CD4-positive, alpha-beta T cell treated with Interleukin-2 at 100 ng/mL for 4 hours (primary cell): Measurements from ENCODE around the gene LPGAT1.

Experiments used
- DNase-seq: peaks from one replicate; pipeline ENCODE4 v3.0.0-alpha.2; 2020; ENCODE audit warnings: low spot score

Gene LPGAT1

DNA sequence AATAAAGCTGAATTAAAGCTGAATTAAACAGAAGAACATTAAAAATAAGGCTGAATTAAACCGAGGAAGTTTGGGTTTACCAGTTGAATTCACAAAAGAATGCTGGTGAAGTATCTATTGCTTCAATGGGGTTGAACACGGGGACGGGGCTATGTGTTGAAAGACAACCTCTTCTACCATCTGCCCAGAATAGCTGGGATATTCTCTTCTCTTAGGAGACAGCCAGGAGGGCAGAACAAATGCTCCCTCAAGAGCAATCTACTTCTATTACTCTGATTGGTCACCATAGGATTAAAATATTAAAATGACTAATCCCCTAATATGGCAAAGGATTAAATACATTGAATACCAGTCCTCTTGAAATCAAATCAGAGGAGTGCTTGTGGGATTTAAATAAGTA is 68.4 kb downstream of the LPGAT1 start:
- DNase-seq = no peak

DNA sequence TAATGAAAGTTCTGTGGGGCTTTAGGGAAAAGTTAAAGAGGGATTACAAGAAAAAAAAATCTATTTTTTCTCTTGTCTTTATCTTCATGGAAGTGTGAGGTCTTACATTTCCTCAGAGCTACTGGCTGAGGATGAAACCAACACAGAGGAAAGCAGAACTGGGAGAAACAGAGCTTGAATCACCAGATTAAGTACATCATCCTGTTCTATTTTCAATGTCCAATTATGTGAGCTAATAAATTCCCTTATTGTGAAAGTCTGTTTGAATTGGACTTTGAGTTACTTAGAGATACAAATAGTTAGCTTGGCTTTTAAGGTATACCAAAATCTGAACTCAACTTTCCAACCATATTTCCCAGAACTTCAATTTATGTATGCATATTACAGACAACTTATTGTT is 69.2 kb downstream of the LPGAT1 start:
- no peak for DNase-seq

DNA sequence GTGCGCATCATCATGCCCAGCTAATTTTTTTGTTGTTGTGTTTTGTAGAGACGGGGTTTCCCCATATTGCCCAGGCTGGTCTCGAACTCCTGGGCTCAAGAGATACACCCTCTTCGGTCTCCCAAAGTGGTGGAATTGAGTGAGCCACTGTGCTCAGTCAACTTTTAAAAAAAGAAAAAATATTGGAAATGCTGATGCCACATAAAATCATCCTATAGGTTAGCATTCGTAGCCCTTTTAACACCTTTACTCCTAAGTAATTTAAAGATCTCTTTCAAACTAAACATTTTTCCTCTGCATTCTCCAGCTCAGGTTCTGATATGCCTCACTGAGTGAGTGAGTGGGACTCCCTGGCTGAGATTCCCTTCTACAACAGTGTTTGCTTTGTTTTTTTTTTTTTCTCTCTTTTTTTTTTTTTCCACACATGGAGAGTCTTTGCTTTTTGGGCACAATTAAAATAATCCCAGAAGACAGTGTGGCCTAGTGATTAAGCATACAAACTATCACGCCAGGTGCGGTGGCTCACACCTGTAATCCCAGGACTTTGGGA is 74.0 kb downstream of the LPGAT1 start:
- no peak for DNase-seq

DNA sequence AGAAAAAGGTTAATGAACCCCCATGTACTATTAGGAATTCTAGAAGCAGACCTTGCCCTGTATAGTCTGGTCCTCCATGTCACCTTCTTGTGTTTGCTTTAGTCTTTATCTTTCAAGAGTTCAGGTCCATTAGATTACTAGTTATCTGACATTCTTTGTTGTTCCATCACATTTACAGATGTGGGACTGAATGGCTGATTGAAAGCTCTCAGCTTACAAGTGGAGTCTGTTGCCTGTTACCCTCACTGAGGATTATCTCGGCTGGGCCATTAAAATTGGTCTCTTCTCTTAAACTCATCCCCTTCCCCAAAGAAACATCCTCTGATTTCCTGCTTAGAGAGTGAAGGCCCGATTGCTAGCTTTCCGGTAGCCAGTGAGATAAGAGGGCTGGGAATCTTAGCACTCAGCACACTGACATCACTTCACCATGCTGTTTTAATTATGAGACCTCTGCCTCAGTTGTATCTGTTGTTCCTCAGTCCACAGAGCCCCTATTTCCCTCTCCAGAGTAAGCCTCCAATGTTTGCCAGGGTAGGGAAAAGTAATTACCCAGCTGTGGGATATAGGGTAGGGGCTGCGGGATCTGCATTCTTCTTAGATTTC is 76.8 kb downstream of the LPGAT1 start:
- no peak for DNase-seq

DNA sequence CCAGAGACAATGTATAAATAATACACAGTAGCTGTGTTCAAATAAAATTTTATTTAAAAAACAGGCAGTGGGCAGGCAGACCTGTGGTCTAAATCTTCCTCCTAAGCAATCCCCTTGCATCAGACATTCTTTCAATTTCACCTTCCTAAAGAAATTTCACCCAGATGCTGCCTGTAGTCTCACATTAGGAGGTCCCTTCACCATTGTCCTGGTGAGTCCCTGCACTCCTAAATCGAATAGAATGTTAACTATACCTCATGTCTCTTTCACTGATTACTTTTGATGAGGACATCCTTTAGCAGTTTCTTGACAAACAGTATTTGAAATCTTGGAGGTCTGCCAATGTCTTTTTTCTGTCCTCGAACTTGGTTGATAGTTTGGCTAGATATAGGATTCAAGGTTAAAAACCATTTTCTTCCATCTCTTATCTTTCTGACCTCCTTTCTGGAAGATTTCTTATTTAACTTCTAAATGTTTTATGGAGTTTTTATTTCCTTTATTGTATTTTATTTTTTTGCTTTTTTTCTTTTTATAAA is 77.5 kb downstream of the LPGAT1 start:
- DNase-seq = no peak

DNA sequence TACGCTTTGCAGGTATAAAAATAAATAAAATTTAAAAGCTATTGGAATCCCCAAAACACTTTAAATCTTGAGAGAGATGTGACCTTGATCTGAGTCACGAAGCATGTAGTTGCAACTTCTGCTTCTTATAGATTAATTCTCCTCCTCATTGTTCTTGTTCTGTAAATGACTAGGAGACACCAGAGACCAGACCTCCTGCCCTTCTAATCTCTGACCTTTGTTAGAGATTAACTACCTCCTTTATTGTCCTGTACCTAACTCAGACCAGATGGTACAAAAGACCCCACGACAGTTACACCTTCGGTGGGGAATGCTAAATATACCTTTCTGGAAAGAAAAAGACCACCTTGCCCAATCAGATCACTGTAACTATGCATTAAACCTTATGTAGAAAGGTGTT is 78.2 kb downstream of the LPGAT1 start:
- DNase-seq = no peak

DNA sequence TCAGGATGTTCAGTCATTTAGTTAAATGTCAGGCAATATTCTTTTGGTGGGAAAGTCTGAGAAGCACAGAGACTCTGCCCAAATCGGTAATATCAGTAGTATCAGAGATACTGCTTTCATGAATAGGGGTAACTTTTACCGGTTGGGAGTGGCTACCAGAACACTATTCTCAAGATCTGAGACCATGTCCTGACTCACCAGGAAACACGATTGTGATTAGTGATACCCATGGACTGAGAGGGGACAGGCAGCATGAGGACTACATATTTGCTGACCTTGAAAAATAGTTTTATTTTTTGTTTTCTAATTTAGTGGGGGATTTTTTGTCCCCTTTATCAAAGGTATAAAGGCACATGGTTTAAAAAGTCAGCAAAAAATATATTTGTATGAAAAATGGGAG is 79.1 kb downstream of the LPGAT1 start:
- DNase-seq = no peak

DNA sequence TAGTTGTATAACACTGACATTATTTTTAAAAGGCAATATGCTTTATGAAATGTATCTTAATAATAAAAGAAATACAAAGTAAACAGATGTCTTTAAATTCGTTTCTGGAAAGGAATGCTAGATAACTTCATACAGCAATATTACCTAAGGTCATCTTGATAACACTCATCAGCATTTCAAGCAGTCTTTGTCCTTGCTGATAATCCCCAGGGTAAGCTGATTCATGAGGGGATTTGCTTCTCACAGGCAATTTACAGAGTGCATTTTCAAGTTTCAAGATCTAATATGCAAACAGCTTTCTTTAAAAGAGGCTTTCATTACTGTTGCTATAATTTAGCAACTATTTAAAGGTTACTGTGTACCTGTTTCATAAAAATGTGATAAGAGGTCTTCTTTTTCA is 80.0 kb downstream of the LPGAT1 start:
- DNase-seq = no peak

DNA sequence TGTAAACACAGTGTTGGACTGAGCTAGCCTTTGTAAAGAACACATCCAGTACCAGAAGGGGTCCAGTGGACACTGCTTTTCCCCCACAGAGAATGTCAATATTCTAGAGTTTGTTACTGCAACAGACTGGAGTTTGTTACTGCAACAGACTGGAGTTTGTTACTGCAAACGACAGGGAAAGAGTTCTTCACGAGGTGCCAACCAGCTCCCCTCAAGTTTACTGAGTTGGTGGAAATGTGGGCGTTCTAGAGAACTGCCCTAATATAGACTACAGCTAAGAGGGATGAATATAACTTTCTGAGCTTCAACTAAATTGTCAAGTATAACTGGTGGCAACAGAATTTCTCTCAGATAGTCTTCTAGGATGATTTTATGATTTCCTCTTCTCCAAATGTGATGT is 81.3 kb downstream of the LPGAT1 start:
- DNase-seq = no peak

DNA sequence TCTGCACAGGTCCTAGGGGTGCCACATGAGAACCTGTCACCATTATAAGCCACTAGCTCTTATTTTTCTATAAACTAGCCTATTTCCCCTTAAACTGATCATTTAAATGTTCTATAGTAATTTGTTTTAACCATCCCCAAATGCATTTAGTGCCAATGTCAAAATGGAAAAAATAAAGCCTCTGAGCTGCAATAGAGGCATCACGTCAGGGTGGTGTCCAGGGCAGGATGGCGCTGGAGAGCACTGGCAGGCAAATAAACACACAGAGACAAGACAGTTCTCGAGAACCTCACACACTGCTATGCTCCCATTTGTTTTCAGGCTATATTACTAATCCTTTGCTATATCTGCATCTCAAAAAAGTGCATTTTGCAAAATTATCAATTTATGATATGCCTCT is 81.8 kb downstream of the LPGAT1 start:
- DNase-seq = no peak

DNA sequence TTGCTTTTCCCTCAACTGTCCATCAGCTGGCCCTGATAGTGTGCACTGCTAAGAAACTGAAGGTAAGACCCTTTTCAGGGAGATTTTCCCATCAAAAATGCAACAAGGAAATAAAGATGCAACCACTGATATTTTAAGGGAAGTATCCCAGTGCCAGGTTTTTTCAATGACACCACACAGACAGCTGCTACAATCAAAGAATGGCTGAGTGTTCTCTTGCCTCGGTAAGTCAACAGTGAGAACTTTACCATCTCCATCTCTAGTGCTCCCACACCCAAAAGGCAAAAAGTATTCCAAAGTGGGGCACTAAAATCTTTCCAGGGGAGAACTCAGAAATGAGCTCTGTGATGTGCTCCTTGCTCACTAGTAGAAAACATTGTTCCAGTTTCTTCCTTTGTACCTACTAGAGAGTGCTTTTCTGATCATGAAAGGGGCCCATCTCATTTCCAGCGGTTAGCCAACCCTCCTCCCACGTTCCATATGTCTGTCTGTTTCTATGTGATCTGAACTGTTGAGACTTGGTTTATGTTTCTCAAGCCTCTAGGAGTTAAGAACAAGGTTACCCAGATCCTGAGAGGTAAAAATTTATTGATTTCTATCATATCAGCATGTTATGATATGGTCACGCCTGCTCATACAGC is 87.6 kb downstream of the LPGAT1 start:
- no peak for DNase-seq

DNA sequence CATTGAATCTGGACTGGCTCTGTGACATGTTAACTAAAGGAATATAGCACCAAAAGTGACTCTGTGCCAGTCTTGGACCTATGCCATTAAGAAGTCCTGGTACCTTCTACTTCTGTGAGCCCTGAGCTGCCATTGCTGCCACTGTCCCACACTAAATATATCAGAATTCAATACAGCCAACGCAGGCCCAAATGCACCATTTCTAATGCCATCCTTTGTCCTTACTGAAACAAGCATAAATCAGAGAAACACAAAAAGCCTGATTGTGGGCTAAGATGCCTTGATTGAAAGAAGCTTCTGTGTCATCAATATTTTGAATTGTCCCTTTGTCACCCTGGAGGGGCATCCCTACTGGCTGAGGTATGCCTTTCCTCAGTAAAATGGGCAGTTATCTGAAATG is 88.3 kb downstream of the LPGAT1 start:
- DNase-seq = no peak

DNA sequence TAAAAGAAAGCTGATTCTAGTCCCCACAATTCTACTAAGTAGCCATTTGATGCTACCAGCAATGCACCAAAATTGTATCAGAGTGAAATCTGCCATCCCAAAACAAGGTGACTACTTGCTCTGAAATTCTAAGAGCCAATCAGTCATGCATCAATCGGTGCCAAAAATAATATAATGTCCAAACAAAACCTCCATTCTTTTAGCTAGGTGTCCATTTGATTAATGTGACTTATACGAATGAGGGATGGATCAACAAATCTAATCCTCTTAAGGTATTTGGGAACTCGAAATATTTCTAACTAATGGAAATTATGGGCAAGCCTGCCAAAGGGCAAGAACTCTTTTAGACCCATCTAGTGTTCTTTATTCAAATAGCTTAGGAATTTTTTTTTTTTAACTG is 88.8 kb downstream of the LPGAT1 start:
- no peak for DNase-seq

DNA sequence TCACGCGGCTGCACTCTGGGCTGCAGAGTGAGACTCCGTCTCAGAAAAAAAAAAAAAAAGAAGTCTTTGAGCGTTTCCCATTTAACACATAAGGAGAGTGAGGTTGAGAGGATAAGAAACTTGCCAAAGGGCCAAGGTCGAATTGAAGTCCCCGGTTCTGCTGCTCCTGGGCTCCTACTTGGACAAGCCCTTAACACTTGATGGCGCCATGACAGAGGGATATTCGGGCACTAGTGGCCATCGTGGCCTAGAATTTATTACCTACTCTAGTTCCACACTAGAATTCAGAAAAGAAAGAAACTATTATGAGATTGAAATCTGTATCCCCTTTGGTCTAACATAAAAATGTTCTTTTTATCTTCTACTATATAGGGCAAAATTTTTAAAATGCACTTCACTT is 89.4 kb downstream of the LPGAT1 start:
- no peak for DNase-seq

DNA sequence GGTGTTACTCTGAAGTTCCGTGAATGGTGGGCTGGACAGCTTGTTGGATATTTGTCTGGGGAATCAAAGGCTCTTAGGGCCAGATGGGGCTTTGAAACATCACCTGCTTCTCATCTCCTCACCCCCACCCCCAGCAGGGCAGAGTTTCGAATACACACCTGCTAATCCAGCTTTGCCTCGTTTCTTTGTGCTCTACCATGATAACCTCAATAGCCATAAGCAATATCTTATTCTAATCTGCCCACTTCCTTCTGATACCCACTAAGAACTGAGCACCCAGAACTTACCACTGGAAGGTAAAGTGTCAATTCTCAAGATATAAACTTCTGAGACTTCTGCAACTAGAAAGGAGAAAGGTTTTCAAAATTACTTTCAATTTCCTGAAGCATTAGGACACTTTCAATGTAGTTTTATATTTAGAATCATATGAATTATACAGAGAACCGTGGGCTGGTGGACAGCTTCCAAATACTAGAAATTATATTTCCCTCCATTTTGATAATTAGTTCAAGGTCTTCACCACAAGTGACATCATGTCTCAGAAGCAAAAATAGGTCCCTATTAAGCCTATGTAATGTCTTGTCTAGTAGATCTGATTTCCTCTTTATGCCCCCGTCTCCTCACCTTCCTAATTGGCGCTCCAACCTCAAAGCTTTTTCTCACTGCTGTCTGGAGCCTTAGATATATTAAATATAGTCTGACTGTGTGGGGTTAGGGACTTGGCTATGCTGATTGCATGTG is 90.7 kb downstream of the LPGAT1 start:
- DNase-seq = peak; percentile 20

DNA sequence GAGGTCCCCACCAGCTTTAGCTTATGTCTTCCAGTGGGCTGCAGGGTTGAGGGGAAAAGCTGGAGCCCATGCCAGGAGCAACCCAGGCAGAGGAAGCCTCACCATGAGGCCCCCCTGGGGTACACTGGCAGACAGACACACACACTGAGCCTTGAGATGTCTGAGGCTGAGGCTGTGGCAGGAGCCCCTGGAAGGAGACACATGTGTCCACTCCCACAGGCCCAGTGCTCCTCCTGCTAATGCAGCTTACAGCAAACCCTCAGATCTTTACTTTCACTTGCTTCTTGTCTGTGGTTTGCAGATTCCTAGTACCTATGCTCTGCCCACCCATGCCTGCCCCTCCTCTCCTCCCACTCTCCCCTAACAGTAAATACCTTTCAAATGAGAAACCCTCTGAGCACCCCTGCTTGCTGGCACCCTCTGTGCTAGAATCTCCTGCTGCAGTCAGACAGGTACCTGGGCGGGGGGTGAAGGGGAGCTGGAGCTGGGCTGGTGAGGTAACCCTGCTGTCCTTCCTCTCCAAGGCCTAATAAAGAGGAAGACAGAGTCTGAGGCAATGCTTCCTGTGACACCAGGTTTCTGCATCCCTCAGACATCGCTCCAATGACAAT is 91.8 kb downstream of the LPGAT1 start:
- peak; percentile 30 for DNase-seq

DNA sequence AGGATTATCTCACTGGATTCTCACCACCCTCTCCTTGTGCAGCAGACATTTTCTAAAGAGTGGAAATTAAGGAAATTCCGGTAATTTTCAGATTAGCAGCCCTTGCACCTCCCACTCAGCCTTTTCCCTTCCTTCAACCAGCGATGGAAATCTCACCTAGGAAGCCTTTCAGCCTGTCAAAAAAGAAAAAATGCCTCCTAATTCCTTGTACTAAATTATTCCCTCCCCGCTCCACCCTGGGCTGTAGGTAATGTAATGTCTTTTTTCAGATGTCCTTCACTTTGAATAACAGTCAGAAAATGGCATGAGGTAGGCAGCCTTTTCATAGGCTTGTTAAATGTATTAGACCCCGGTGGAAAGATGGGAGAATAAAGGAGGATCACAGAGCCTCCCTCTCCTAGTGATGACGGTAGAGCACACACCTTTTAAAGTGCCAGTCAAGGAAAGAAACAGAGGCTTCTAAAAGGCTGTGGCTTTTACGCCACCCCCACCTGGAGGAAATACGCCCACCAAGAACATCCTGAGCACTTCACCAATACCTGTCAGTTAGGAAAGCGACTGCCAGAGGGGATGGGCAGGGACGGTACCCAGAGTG is 92.4 kb downstream of the LPGAT1 start:
- no peak for DNase-seq

DNA sequence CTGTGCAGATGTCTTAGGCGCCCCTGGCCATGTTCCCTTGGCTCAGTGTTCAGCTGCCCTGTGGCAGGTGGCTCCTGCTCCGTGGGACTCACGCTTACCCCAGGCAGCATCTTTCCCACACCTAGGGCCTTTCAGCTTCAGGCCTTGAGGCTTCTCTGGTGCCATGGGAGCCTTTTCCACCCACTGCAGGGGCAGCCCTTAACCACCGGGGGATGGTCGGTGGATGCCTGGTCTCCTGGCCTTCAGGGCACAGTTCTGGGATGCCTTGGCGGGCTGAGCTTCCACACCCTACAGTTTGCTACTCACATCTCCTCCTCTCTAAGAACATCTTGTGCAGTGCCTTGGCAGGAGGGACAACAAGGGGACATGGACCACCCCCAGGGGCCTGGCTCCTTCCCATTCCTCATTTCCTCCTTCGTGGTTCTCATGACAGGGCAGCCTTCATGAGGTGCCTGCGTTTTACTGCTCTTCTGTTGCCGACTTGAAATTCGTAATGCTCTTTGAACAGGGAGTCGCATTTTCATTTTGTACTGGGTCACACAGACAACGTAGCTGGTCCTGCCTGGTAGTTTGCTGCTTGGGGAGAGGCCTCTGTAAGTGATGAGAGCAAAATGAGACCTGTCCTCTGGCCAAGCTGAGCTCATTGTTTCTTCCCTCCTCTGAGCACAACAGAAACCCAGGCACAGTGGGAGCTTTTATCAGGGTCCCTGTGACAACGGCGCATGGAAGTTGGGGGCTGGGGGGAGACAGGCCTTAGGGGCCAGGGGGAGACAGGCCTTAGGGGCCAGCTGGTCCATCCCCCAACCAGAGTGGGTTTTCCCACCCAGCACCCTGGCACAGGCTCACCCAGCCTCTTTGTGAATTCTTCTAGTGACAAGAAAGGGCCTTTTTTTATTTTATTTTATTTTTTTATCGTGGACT is 93.2 kb downstream of the LPGAT1 start:
- no peak for DNase-seq

DNA sequence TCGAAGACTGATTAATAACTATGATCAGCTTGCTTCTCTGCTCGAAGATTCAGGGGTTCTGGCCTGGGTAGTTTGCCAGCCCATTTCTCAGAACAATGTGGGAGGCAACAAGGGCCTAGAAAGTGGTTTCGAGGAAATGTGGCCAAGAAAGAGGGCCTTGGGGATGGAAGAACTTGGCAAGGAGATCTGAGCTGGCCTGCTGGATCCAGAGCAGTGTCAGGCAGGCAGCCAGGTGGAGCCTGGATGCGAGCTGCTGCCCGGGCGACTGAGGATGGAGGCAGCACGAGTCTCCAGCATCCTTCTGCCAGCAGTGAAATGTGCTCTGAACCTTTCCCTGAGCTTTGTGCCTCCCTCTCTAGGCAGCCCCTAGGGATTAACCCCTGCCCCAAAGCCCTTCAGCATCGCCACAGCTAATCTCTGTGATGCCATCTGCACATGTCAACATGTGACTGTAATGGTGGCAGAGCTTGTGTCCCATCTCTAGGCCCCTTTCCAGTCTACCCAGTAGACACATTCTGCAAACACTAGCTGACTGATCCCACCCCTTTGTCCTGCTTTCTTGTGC is 94.1 kb downstream of the LPGAT1 start:
- no peak for DNase-seq

DNA sequence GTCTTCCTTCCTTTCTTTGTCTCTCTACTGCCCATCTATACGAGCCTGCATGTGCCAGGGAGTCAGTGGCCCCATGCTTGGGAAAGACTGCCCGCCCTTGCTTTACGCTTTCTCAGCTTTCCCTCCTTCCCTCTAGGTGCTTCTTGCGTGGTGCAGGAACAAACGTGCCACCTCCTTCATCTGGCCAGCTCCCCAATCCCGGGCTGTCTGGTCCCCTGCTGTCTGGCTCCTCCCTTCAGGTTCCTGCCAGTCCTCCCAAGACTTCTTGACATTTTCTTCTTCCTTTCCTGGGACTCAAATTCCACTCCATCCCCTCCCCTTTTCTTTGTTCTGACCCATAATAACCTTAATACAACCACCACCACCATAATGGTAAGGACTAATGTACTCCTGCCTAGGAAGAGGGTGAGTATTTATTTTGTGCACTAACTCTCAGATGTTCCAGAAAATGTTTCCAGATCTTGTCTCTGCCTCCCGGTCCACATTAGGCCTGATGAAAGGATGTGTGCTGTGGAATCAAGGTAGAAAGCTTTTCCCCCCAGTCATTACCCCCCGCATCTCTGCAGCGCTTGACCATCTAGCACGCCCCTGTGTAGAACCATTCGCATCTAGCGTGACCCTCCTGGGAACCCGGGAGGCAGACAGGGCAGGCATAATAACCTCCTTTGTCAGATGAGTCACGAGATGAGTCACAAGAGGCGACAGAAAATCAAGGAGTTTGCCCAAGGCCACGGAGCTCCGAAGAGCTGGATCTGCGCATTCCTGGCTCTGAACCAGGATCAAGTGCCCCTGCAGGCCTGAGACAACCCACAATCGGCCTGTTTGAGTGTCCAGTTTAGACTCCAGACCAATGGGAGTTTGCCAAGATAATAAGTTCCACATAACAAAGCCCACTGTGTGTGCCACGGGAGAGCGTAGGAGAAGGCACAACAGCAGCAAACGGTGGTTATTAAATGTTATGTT is 95.1 kb downstream of the LPGAT1 start:
- DNase-seq = no peak
